ENCODE results near the gene NHERF1.

NHERF1 gene

DNA sequence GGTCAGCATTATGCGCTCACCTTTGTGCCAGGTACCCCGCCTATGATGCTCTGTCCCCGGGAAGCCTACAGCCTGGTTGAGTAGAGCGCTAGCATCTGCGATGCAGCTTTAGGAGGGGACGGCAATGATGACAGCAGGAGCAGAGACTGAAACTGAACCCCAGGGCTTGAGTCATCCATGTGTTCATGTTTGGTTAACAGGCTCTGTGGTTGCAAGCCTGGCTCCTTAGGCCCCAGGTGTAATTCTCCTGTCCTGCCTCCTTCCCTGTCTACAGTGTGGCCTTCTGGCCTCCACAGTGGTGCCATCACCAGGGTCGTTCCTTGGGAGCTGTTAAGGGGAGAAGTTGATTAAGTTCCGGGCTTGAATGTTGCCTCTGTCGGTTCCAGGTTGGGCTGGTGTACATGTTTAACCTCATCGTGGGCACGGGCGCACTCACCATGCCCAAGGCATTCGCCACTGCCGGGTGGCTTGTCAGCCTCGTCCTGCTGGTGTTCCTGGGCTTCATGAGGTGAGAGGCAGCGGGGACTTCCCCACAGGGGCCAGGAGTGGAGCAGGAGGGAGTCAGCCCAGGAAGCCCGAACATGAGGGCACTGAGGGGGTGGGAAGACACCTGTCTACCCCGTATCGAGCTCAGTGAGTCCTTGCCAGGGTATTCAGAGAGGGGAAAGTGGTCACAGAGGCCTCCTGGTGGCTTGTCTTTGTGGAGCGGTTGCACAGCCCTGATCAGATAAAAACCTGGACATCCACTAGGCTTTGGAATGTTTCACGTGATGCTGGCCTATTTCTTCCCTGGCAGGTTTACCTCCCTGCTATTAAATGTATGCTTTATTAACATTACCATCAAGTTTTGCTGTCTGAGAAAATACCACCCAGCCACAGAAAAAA lies 36.9 kb downstream of the NHERF1 start:
- no peak for TF ChIP-seq ZNF24 (tag by site-specific recombination; IDR thresholded peaks at IDR 0.05)
- TF ChIP-seq, protein P1, sequence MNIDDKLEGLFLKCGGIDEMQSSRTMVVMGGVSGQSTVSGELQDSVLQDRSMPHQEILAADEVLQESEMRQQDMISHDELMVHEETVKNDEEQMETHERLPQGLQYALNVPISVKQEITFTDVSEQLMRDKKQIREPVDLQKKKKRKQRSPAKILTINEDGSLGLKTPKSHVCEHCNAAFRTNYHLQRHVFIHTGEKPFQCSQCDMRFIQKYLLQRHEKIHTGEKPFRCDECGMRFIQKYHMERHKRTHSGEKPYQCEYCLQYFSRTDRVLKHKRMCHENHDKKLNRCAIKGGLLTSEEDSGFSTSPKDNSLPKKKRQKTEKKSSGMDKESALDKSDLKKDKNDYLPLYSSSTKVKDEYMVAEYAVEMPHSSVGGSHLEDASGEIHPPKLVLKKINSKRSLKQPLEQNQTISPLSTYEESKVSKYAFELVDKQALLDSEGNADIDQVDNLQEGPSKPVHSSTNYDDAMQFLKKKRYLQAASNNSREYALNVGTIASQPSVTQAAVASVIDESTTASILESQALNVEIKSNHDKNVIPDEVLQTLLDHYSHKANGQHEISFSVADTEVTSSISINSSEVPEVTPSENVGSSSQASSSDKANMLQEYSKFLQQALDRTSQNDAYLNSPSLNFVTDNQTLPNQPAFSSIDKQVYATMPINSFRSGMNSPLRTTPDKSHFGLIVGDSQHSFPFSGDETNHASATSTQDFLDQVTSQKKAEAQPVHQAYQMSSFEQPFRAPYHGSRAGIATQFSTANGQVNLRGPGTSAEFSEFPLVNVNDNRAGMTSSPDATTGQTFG (tag by site-specific recombination; IDR thresholded peaks at IDR 0.05; ENCODE audit: borderline replicate concordance): no peak
- TF ChIP-seq, protein P2, sequence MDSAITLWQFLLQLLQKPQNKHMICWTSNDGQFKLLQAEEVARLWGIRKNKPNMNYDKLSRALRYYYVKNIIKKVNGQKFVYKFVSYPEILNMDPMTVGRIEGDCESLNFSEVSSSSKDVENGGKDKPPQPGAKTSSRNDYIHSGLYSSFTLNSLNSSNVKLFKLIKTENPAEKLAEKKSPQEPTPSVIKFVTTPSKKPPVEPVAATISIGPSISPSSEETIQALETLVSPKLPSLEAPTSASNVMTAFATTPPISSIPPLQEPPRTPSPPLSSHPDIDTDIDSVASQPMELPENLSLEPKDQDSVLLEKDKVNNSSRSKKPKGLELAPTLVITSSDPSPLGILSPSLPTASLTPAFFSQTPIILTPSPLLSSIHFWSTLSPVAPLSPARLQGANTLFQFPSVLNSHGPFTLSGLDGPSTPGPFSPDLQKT (IDR thresholded peaks at IDR 0.05; ENCODE audit: borderline replicate concordance, low read depth, low read length): no peak
- H3K4me1 ChIP-seq (ENCODE audit: control insufficient read depth, insufficient read depth, low read length): no peaks in the 10 kb centered on the region
- H3K4me3 ChIP-seq (ENCODE audit: low read depth, low read length): no peak overlapping the region
- H3K9me3 ChIP-seq (ENCODE audit: control insufficient read depth, insufficient read depth, low read depth, low read length): no peaks in the 10 kb centered on the region
- CTCF ChIA-PET: interaction anchor here (0.6 to 7.4 kb wide), 5 partner anchors 40 to 209 kb away, joined by 3 to 60 read pairs (median 4); no protein-coding TSS in a partner anchor
- H3K36me3 ChIP-seq (ENCODE audit: control insufficient read depth in 2 of 2, insufficient read depth in 1 of 2, low read length in 2 of 2): peaks cover 3 to 61% of the 10 kb centered on the region in 2 experiments; a peak in 2 of 3 replicates
- H3K27ac ChIP-seq (ENCODE audit: extremely low read depth, low read depth, low read length): no peak overlapping the region
- POLR2A ChIA-PET: interaction anchor here (1.4 kb wide), 1 partner anchor 88 kb away, joined by 3 read pairs; the partner anchor contains the start of gene FDXR

DNA sequence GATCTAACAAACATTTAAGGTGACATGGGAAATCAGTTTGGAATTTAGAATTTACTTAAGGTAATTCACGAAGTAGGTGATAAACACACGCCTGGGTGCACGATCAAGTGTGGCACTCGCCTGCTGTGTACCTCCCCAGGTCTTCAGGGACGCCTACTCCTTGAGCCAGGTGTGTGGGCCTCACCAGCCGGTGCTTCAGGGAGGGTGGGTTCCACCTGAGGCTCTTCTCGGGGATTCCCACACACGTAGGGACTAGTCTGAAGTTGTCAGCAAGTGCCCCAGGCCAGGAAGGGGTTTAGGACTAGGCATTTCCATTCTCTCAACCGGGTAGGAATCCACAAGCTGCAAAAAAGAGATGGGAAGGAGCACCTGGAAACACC lies 37.5 kb downstream of the NHERF1 start:
- CTCF ChIA-PET: interaction anchor here (1.2 to 10.9 kb wide), 2 partner anchors 75 to 79 kb away, joined by 4 to 338 read pairs; partner anchors contain the start of gene GRIN2C
- peaks cover 3 to 62% of the 10 kb centered on the region in 2 experiments; a peak in 2 of 3 replicates for H3K36me3 ChIP-seq (ENCODE audit: control insufficient read depth in 2 of 2, insufficient read depth in 1 of 2, low read length in 2 of 2)
- POLR2A ChIA-PET: no interaction called here

DNA sequence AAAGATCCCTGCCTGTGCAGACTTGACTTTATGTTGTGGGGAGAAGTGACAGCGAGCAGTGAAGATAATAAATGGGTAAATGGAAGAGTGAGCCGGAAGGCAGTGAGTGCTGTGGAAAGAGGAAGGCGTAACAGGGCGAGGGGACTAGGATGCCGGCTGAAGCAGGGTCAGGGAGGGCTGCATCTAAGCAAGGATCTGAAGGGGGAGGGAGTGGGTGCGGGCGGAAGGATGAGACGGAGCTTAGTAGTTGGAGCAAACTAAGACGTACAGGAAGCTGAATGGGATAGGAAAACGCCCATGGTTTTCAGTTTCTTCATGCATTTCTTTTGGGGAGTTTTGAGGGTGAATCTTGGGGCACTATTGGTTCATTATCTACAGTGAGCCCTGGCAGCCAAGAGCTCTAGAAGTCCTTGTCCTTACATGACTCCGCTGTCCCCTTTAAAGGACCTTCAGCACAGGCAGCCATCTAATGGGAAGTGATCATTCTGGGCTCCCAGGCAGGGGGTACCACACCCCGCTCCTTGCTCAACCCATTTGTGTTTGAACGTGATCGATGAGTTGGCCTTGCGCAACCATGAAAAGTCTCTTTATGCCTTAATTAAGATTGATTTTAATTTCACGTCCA lies 38.1 kb downstream of the NHERF1 start:
- Histone ChIP-seq H3K27ac (ENCODE audit: extremely low read depth, low read depth, low read length) (no peak overlapping the region), H3K36me3 (ENCODE audit: control insufficient read depth in 2 of 2, insufficient read depth in 1 of 2, low read length in 2 of 2) (peaks cover 0 to 58% of the 10 kb centered on the region in 2 experiments; a peak in 2 of 3 replicates), H3K4me3 (ENCODE audit: low read depth, low read length) (no peak overlapping the region), H3K4me1 (ENCODE audit: control insufficient read depth, insufficient read depth, low read length) (no peaks in the 10 kb centered on the region), H3K9me3 (ENCODE audit: control insufficient read depth, insufficient read depth, low read depth, low read length) (no peaks in the 10 kb centered on the region)
- POLR2A ChIA-PET: no interaction called here
- CTCF ChIA-PET: interaction anchor here (10.9 kb wide), 1 partner anchor 74 kb away, joined by 338 read pairs; the partner anchor contains the start of gene GRIN2C
- TF ChIP-seq, protein P3, sequence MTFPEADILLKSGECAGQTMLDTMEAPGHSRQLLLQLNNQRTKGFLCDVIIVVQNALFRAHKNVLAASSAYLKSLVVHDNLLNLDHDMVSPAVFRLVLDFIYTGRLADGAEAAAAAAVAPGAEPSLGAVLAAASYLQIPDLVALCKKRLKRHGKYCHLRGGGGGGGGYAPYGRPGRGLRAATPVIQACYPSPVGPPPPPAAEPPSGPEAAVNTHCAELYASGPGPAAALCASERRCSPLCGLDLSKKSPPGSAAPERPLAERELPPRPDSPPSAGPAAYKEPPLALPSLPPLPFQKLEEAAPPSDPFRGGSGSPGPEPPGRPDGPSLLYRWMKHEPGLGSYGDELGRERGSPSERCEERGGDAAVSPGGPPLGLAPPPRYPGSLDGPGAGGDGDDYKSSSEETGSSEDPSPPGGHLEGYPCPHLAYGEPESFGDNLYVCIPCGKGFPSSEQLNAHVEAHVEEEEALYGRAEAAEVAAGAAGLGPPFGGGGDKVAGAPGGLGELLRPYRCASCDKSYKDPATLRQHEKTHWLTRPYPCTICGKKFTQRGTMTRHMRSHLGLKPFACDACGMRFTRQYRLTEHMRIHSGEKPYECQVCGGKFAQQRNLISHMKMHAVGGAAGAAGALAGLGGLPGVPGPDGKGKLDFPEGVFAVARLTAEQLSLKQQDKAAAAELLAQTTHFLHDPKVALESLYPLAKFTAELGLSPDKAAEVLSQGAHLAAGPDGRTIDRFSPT (tag by site-specific recombination; IDR thresholded peaks at IDR 0.05): no peak
- TF ChIP-seq ZNF157 (tag by site-specific recombination; IDR thresholded peaks at IDR 0.05): no peak
- TF ChIP-seq ZNF624 (tag by site-specific recombination; IDR thresholded peaks at IDR 0.05): no peak
- TF ChIP-seq SP2 (tag by site-specific recombination; IDR thresholded peaks at IDR 0.05): no peak
- TF ChIP-seq, protein P4, sequence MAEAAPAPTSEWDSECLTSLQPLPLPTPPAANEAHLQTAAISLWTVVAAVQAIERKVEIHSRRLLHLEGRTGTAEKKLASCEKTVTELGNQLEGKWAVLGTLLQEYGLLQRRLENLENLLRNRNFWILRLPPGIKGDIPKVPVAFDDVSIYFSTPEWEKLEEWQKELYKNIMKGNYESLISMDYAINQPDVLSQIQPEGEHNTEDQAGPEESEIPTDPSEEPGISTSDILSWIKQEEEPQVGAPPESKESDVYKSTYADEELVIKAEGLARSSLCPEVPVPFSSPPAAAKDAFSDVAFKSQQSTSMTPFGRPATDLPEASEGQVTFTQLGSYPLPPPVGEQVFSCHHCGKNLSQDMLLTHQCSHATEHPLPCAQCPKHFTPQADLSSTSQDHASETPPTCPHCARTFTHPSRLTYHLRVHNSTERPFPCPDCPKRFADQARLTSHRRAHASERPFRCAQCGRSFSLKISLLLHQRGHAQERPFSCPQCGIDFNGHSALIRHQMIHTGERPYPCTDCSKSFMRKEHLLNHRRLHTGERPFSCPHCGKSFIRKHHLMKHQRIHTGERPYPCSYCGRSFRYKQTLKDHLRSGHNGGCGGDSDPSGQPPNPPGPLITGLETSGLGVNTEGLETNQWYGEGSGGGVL (tag by site-specific recombination; IDR thresholded peaks at IDR 0.05): no peak
- no peak for TF ChIP-seq ZNF501 (tag by site-specific recombination; IDR thresholded peaks at IDR 0.05)
- TF ChIP-seq MEIS1 (CRISPR knock-in tag; IDR thresholded peaks at IDR 0.05; ENCODE audit: borderline replicate concordance): no peak
- no peak for TF ChIP-seq GFI1B (tag by site-specific recombination; IDR thresholded peaks at IDR 0.05)
- TF ChIP-seq ZSCAN23 (tag by site-specific recombination; IDR thresholded peaks at IDR 0.05): no peak
- TF ChIP-seq ZNF214 (tag by site-specific recombination; IDR thresholded peaks at IDR 0.05; ENCODE audit: borderline replicate concordance): no peak
- TF ChIP-seq, protein P5, sequence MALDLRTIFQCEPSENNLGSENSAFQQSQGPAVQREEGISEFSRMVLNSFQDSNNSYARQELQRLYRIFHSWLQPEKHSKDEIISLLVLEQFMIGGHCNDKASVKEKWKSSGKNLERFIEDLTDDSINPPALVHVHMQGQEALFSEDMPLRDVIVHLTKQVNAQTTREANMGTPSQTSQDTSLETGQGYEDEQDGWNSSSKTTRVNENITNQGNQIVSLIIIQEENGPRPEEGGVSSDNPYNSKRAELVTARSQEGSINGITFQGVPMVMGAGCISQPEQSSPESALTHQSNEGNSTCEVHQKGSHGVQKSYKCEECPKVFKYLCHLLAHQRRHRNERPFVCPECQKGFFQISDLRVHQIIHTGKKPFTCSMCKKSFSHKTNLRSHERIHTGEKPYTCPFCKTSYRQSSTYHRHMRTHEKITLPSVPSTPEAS (tag by site-specific recombination; IDR thresholded peaks at IDR 0.05): no peak
- no peak for TF ChIP-seq BCL11B (tag by site-specific recombination; IDR thresholded peaks at IDR 0.05; ENCODE audit: low read depth)
- no peak for TF ChIP-seq ZNF404 (tag by site-specific recombination; IDR thresholded peaks at IDR 0.05)

More for the DNA sequence above, 37.5 kb downstream of the NHERF1 start:
- TF ChIP-seq GFI1B (tag by site-specific recombination; IDR thresholded peaks at IDR 0.05): no peak
- H3K4me1 ChIP-seq (ENCODE audit: control insufficient read depth, insufficient read depth, low read length): no peaks in the 10 kb centered on the region
- H3K9me3 ChIP-seq (ENCODE audit: control insufficient read depth, insufficient read depth, low read depth, low read length): no peaks in the 10 kb centered on the region
- no peak overlapping the region for H3K27ac ChIP-seq (ENCODE audit: extremely low read depth, low read depth, low read length)
- no peak overlapping the region for H3K4me3 ChIP-seq (ENCODE audit: low read depth, low read length)
